ENCODE results near the gene FSTL3.
"Not testable (repeated sequence)": the region's sequence is repeated elsewhere in the genome, so short reads cannot be mapped to it uniquely, and the experiment has no call there.

The FSTL3 gene

DNA sequence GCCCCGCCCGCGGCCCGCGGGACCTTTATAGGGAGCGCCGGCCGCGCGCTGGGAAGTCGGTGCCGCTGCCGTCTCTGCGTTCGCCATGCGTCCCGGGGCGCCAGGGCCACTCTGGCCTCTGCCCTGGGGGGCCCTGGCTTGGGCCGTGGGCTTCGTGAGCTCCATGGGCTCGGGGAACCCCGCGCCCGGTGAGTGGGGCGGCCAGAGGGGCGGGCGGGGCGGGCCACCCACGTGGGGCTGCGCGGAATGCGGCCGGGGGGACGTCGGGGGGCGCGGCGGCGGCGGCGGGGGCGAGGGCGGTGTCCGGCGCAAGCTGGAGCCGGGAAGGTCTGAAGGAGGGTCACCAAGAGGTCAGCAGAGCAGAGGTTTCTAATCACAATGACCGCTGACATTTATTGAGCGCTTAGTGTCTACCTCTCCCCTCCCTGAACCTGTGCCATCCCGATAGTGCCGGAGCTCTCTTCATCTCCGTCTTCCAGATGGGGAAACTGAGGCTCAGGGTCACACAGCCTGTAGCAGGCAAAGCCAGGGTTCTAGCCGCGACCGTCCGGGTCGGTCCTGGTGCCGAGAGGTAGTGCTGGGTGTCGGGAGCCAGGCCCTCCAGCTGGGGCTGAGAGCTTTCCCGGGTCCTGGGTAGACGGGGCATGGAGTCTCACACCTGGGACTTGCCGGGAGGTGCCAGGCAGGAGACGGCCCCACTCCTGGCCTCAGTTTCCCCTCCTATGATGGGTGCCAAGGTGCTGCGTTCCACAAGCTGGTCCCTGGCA is at the start of gene FSTL3:
Gene FSTL3, plus strand, starts transcription at position 54 of the 767 bp plus-strand sequence. Its CDS starts 32 bp downstream, at position 86.
- DNase-seq = no peak

- DNase-seq = not testable (repeated sequence)
Measured at GRCh38 chr19:626566-626965, 49.6 kb upstream of the FSTL3 start.

DNA sequence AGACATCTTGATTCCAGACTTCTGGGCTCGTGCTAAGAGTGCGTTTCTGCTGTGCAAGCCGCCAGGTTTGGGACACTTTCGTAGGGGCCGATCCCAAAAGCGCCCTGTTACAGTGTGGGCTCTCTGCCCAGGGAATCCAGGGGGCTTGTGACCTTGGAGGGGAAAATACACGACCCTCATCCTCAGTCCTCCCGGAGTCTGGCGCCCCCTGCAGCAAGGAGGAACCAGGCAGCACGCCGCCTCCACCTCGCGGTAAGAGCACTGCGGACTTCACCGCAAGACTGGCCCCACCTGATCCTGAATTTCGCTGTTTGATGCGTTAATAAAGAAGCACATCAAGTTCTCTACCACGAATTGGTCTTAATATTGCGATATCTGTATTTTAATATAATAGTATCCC is 48.0 kb upstream of the FSTL3 start:
- DNase-seq = no peak

DNA sequence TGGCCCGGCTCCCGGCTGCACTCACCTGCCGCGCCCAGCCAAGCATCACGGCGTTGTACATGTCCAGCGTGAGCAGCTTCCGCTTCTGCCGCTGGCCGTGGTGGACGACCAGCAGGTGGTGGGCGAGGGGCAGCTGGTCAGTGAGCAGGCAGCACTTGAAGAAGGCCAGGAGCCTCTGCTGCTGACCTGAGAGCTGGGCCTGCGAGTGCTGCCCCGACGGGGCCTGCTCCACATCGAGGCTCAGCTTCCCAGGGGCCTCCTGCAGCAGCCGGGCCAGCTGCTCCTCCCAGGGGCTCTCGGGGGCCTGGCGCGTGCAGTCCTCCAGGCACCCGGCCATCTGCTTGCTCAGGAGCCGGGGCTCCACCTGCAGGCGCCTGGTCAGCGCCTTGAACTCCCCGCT is 46.7 kb upstream of the FSTL3 start:
- not testable (repeated sequence) for DNase-seq

DNA sequence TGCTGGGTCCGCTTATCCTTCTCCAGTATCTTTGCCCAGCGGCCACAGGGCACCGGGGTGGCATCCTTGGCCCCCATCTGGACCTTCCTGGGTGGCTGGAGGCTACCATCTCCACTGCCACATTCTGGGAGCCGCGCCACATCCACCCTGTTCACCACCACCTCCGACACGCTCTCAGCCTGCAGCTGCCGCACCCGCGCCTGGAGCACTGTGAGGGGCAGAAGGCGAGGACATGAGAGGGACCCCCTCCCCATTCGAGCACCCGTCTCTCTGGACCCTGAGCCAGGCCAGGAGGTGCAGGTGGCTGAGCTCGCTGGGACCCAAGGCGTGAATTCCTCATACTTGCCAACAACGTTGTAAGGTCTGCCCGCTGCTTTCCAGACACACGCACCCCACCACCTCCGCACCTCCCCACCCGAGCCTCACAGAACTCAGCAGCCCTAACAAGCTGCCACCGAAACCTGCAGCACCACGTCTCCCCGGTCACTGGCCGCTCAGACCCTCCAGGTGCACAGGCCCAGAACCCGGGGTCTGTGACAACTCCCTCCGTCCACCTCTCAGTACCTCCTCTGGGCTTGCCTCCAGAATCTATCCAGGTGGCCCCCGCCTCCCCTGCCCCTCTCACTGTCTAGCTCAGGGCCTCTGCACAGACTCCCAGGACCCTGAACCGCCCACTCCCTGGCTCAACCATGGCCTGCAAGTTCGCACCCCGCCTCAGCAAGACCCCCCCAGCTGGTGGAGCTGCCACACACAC is 46.1 kb upstream of the FSTL3 start:
- DNase-seq = no peak

GRCh38 chr19:632579-633067 is 43.6 kb upstream of the FSTL3 start:
- DNase-seq = no peak

- peak; percentile 85 for DNase-seq
Measured at GRCh38 chr19:633068-633785, 43.0 kb upstream of the FSTL3 start, which contains the start of gene POLRMT. Gene POLRMT, minus strand, starts transcription at chr19:633537. Its CDS starts 25 bp downstream, at chr19:633512.

DNA sequence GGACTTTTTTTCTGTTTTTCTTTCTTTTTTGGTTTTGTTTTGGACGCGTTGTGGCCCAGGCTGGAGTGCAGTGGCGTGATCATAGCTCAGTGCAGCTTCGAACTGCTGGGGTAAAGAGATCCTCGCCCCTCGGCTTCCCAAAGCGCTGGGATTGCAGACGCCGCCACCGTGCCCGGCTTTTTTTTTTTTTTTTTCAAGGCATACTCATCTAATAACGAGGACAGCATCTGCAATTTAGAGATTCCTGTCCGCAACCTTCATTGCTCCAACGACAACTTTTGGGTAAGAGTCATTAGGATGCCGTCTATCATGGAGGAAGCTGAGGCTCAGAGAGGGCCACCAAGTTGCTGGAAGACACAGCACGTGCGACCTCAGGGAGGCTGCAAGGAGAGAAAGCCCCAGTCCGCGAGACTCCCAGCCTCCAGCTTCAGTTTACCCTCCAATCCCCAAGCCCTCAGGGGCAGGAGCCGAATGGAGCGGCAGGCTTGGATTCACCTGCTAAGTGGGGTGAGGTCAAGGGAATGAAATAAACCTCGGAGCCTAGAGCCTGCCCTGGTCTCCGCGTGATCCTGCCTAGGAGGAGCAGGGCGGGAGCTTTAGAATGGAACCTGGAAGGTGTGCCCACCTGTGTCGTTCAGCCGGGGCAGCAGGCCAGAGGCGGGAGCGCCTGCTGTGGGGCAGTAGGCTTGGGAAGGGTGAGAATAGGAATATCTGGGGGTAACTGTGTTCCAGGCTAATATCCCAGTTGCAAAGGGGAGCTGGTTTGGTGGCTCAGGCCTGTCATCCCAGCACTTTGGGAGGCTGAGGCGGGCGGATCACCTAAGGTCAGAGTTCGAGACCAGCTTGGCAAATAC is 42.2 kb upstream of the FSTL3 start:
- no peak for DNase-seq

DNA sequence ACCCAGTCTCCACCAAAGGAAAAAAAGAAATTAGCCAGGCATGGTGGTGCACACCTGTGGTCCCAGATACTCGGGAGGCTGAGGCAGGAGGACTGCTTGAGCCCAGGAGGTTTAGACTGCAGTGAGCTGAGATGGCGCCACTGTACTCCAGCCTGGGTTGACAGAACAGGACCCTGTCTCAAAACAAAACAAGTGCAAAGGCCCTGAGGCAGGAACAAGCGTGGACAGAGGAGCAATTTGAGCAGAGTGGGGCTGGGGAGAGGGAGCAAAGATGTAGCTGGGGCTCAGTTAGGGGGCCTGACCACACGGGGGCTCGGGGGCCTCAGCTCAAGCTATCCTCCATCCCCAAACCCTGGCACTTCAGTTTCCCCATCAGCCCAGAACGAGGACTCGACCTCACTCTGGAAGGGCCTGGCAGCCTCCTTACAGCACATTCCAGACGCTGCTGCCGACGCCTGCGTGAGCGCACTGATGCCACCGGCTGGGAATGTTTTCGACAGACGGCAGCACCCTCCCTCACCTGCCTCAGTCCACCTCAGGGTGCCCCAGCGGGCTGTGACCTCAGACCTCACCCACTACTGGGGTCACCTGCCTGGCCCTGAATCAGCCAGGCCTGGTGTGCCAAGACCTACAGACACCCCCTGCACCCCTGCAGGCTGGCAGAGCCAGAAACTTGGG is 41.1 kb upstream of the FSTL3 start:
- no peak for DNase-seq

DNA sequence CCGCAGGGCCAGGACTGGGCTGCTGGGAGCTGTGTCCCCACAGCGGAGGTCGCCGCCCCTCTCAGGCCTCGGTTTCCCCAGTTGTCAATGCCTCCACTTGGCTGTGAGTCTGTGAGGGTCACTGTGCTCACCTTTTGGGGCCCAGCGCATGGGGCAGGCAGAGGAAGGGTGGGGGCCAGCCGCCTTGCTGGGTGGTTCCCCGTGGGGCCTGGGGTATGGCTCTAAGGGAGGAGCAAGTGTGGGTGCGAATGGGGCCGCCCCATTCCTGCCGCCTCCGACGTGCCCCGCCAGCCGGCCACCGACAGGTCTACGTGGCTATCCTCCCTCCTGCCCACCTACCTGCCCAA is 37.3 kb upstream of the FSTL3 start:
- DNase-seq = no peak

DNA sequence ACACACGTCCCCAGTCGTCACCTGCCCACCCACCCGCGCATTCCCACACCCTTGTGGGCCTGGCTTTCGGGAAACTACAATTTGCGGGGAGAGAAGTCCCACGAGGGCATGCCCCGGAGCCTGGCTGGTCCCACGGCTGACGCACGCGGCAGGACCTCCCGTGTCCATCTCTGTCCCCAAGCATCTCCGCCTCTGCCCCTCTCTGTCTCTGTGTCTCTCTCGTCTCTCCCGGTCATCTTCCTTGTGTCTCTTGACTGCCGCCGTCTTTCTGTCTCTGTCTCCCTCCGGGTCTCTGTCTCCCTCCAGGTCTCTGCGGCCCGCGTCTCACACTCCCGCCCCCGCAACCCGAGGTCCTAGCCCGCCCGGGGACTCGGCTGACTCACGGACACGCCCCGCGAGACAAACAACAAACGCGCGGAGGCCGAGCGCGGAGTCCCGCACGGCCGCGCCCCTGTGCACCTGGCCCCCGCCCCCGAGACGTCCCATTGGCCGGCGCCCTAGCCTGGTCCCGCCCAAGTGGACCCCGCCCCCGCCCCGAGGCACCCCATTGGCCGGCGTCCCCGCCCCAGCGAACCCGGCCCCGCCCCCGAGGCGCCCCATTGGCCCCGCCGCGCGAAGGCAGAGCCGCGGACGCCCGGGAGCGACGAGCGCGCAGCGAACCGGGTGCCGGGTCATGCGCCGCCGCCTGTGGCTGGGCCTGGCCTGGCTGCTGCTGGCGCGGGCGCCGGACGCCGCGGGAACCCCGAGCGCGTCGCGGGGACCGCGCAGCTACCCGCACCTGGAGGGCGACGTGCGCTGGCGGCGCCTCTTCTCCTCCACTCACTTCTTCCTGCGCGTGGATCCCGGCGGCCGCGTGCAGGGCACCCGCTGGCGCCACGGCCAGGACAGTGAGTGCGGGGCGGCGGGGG is 36.7 kb upstream of the FSTL3 start, which contains the start of gene FGF22:
Gene FGF22, plus strand, starts transcription at position 627 of the 908 bp plus-strand sequence. Its CDS starts 47 bp downstream, at position 674.
- peak; percentile 21 for DNase-seq

DNA sequence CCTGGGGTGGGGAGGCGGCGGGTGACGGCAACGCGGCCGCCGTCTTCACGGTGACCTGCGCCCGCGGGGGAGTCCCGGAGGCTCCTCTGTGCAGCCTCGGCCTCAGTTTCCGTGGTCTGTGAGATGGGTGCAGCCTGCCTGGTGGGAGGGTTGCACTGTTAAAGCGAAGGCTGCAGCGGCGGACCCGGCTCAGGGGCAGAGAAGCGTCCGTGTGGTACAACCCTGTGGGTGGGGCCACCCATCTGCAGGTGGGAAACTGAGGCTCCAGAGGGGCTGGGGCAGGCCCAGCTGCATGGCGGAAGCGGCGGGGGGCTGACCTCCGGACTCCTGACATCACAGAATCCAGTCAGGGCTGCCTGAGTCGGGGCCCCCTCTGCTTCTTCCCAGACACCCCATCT is 36.0 kb upstream of the FSTL3 start:
- no peak for DNase-seq

DNA sequence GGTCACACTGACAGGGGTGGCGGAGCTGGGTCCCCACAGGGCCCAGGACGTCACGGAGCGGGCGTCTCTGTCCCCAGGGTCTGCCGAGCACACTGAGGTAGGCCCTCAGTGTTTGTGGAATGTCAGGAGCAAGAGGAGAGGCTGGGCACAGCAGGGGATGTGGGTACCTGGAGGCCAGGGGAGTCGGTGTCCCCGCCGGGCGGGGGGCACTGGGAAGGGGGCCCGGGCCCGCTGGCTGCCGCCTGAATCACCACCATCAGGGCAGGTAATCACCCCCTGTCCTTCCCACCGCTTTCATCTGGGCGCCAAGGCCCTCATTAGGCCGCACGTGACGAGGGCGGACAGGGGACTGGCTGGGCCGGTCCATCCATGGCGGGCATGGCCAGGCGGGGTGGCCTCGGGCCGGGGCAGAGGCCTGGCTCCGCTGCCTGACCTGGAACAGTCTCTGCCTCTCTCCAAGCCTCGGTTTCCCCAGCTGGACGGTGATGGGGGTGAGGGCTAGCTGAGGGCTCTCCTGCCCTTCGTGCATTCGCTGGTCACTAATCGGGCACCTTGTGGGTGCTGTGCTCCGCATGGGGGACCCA is 35.5 kb upstream of the FSTL3 start:
- DNase-seq = no peak

- no peak for DNase-seq
Measured at GRCh38 chr19:641702-642101, 34.5 kb upstream of the FSTL3 start.

DNA sequence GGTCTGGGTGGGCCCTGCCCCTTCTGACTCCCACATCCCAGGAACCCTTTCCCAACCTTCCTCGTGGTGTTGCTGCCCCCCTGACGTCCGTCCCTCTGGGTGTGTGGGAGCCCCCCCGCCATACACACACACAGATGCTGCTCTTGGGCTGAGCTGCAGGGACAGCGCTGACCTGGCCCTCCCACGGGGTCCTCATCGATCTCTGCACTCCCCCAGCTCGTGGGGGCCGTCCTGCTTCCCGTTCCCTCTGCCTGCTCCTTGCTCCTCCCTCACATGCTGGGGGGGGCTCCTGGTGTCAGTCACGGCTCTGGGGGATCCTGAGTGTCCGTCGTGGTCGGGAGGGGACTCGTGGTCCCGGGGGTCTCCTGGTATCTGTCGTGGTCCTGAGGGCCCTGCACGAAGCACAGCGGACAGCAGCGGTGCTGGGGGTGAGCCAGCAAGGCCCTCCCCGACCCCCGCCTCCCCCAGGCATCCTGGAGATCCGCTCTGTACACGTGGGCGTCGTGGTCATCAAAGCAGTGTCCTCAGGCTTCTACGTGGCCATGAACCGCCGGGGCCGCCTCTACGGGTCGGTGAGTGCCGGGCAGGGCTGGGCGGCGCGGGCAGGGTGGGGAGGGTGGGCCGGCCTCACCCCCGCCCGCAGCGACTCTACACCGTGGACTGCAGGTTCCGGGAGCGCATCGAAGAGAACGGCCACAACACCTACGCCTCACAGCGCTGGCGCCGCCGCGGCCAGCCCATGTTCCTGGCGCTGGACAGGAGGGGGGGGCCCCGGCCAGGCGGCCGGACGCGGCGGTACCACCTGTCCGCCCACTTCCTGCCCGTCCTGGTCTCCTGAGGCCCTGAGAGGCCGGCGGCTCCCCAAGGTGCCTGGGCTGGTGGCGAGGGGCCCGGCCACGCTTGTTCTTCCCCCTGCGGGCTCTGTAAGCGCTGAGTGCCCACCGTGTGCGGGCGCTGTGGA is 33.1 kb upstream of the FSTL3 start:
- no peak for DNase-seq

GRCh38 chr19:643736-644135 is 32.5 kb upstream of the FSTL3 start:
- no peak for DNase-seq

DNA sequence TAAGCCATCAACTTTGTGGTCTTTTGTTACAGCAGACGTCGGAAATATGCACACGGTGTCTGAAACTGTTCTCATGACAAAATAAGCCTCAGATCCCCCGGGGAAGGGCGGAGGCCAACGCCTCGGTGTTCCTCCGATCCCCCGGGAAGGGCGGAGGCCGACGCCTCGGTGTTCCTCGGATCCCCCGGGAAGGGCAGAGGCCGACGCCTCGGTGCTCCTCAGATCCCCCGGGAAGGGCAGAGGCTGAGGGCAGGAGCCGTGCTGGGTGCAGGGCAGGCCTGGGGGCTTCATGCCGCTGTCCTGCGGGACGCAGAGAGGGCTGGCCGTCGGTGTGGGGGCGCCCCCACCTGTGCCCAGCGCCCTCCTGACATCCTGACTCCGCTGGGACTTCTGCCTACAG is 31.8 kb upstream of the FSTL3 start:
- DNase-seq = no peak

GRCh38 chr19:644789-645188 is 31.4 kb upstream of the FSTL3 start:
- no peak for DNase-seq

Measured in DMS153 (cell line).